Left ventricle myocardium inferior (tissue), 1 donor: ENCODE data around the gene CAMSAP3. TPM values are rescaled to one million over a fixed set of nuclear protein-coding genes. Genes with fewer than 3 reads are reported as not detected.
A peak's percentile ranks its signal among the peaks of the same experiment; 100 is the strongest.

Source experiments
- DNase-seq: peaks from one replicate; pipeline ENCODE4 v3.0.0-alpha.2; 2020
- H3K27ac ChIP-seq: fragments of 200-600 bp; replicated peaks from 2 replicates; pipeline ENCODE4 v1.8.0; 2021
- H3K27me3 ChIP-seq: fragments of 200-600 bp; 2 replicates; pipeline ENCODE4 v1.8.0; 2021; ENCODE audit warnings: low read depth
- H3K36me3 ChIP-seq: fragments of 200-600 bp; 2 replicates; pipeline ENCODE4 v1.8.0; 2021
- H3K4me1 ChIP-seq: fragments of 200-600 bp; 2 replicates; pipeline ENCODE4 v1.8.0; 2021
- H3K4me3 ChIP-seq: fragments of 200-600 bp; 2 replicates; pipeline ENCODE4 v1.8.0; 2021; ENCODE audit warnings: mild to moderate bottlenecking, moderate library complexity
- H3K9me3 ChIP-seq: fragments of 200-600 bp; replicated peaks from 2 replicates; pipeline ENCODE4 v1.8.0; 2021
- CTCF ChIP-seq: fragments of 200-600 bp; IDR thresholded peaks from 2 replicates; pipeline ENCODE4 v1.8.0; 2021; ENCODE audit warnings: antibody characterized with exemption, mild to moderate bottlenecking, borderline replicate concordance
- intact Hi-C: fragments of 100-400 bp; cut with micrococcal nuclease; formaldehyde crosslinking; loops from one replicate; pipeline ENCODE4 v1.11.0; 2022
- total RNA-seq: library from RNA; stranded (reverse); fragmentation: NEBNext Ultra II Directional; extraction: Animal tissue kit (Norgen Biotek cat#: 25700); gene quantifications from one replicate; pipeline ENCODE4 v1.2.1, GENCODE V29; 2021
- donor health status: DM: no; HTN: yes; CAD: no; lungs with severe emphysema.

The CAMSAP3 gene
- total RNA-seq, 1 donor from 2014 or later: 0.60 TPM

GRCh38 chr19:7631577-7631976, 35.9 kb downstream of the CAMSAP3 start:
- Histone ChIP-seq H3K27ac (no peak overlapping the region), H3K4me1 (peaks cover 60% of the 10 kb centered on the region), H3K27me3 (peaks cover 9% of the 10 kb centered on the region), H3K9me3 (no peaks in the 10 kb centered on the region), H3K4me3 (no peak overlapping the region), H3K36me3 (peaks cover 21% of the 10 kb centered on the region)
- intact Hi-C loops: no loop called here
- TF ChIP-seq CTCF: no peak
- no peak for DNase-seq

- H3K27me3 ChIP-seq: peaks cover 19% of the 10 kb centered on the region
- H3K36me3 ChIP-seq: peaks cover 14% of the 10 kb centered on the region
- H3K9me3 ChIP-seq: no peaks in the 10 kb centered on the region
- no peak overlapping the region for H3K4me3 ChIP-seq
- TF ChIP-seq CTCF: no peak
- DNase-seq: no peak
- H3K27ac ChIP-seq: no peak overlapping the region
- peaks cover 60% of the 10 kb centered on the region for H3K4me1 ChIP-seq
- intact Hi-C loops: no loop called here
Measured at GRCh38 chr19:7632340-7633203, 36.9 kb downstream of the CAMSAP3 start.

GRCh38 chr19:7633698-7634097, 38.0 kb downstream of the CAMSAP3 start, which contains the start of gene PCP2:
Gene PCP2, minus strand, starts transcription at chr19:7633719. Its CDS starts 262 bp downstream, at chr19:7633457.
- no peak within 1 kb of the TSS for H3K4me3 ChIP-seq

GRCh38 chr19:7635670-7636069, 40.0 kb downstream of the CAMSAP3 start:
- no peaks in the 10 kb centered on the region for H3K9me3 ChIP-seq
- peaks cover 34% of the 10 kb centered on the region for H3K4me1 ChIP-seq
- DNase-seq: no peak
- peaks cover 14% of the 10 kb centered on the region for H3K36me3 ChIP-seq
- peak overlapping the region; percentile 4 for H3K4me3 ChIP-seq
- peaks cover 36% of the 10 kb centered on the region for H3K27me3 ChIP-seq
- intact Hi-C loops: no loop called here
- no peak overlapping the region for H3K27ac ChIP-seq
- no peak for TF ChIP-seq CTCF

More at GRCh38 chr19:7633698-7634097, 38.0 kb downstream of the CAMSAP3 start, which contains the start of gene PCP2:
- intact Hi-C loops: no loop called here
- H3K4me1 ChIP-seq: peaks cover 49% of the 10 kb centered on the region
- H3K27me3 ChIP-seq: peaks cover 30% of the 10 kb centered on the region
- no peak for TF ChIP-seq CTCF
- H3K27ac ChIP-seq: no peak within 1 kb of the TSS
- DNase-seq: no peak
- H3K36me3 ChIP-seq: peaks cover 14% of the 10 kb centered on the region
- H3K9me3 ChIP-seq: no peaks in the 10 kb centered on the region

GRCh38 chr19:7636317-7636690, 40.6 kb downstream of the CAMSAP3 start:
- no peak for TF ChIP-seq CTCF
- intact Hi-C loops: no loop called here
- DNase-seq: no peak
- Histone ChIP-seq H3K36me3 (peaks cover 14% of the 10 kb centered on the region), H3K27ac (no peak overlapping the region), H3K4me1 (peaks cover 27% of the 10 kb centered on the region), H3K4me3 (peak overlapping the region; percentile 56), H3K27me3 (peaks cover 36% of the 10 kb centered on the region), H3K9me3 (no peaks in the 10 kb centered on the region)
